Heart left ventricle (tissue), 13 donors: ENCODE measurements around the gene RAC3.

Source experiments
- CTCF ChIP-seq, 12 donors: fragments of 200-600 bp; sonication (generic) in 4 of 12; IDR thresholded peaks; one replicate each; pipeline versions ENCODE4 v1.5.0 to v1.8.0; 2018 to 2022; ENCODE audit warnings: antibody characterized with exemption in 12 of 12, mild to moderate bottlenecking in 5 of 12
- POLR2A ChIP-seq, 2 donors: fragments of 450-650 bp; IDR thresholded peaks; one replicate each; pipeline ENCODE4 v1.6.1; 2017; ENCODE audit warnings: antibody characterized with exemption in 2 of 2, mild to moderate bottlenecking in 2 of 2, moderate library complexity in 2 of 2
- donor health status: ischemic (EF 13 %, LVEDD 7.1; RV severe dilation, severe dysfunction).
- donor health status: DM: no; HTN: yes; CAD: no.
- donor health status: DM: no; HTN: no; CAD: no.
- donor health status: ischemic (EF 25% LVEDD 6.9; RV normal size, moderate dysfunction).
- donor health status: ischemic (EF 25% LVEDD 5.7; RV mildly dilated, moderate dysfunction).
- donor health status: ischemic (EF 35%, LVEDD 5.7; RV mildly dilated, moderate dysfunction).
- donor health status: nonischemic (EF 11% LVEDD 7.7; RV severe dilation, severe dysfunction).
- donor health status: DM: yes; HTN: yes; CAD: no.
- donor health status: PGD.
- donor health status: ischemic (EF 29% LVEDD 5.4; RV normal size, mild dysfunction).
- donor health status: nonischemic (EF 23%, LVEDD 6.1; RV moderate dilation, normal function).

GRCh38 chr17:82065193-82065637 lies 33.7 kb downstream of the RAC3 start:
- TF ChIP-seq CTCF (IDR thresholded peaks at IDR 0.05): no peak
- TF ChIP-seq POLR2A (IDR thresholded peaks at IDR 0.05): no peak
